Measurements from ENCODE around the gene MAP2K2. TPM values are rescaled to one million over a fixed set of nuclear protein-coding genes. Genes with fewer than 3 reads are reported as not detected.

Gene MAP2K2
- total RNA-seq, 1 experiment from 2014 or later: 151 TPM

DNA sequence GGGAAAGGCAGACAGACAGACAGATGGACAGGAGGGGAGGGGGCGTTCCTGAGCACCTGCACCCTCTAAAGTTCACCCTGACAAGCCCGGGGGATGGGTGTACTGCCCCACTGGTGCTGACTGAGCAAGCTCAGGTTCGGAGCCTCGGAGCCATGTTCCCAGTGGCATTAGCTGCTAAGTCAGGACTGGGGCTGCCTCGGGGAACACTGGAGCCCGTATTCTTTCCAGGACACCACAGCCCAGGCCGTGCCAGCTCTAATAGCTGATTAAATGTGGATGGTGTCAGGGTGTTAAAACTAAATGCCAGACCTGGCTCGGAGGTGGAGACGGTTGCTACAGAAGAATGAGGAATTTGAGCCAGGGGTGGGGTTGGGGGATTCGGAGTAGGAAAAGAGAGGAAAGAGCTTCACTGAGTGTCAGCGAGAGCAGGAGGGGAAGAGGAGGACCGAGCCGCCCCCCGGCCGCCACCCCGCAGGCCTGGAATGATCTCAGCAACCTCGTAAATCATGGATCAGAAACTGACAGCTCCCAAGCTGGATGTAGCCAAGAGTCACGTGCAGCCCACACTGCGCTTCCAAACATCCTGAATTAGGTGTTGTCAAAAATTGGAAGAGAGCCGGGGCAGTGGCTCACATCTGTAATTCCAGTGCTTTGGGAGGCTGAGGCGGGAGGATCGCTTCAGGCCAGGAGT is 10.4 kb downstream of the MAP2K2 start:
- DNase-seq (ENCODE audit: low read depth, low spot score) (no peak), ATAC-seq (no peak)
- Histone ChIP-seq H3K4me3 (ENCODE audit: low read depth in 2 of 2, low read length in 2 of 2) (no peak overlapping the region), H3K4me1 (ENCODE audit: control insufficient read depth, insufficient read depth, low read length) (no peaks in the 10 kb centered on the region), H3K9me3 (ENCODE audit: control insufficient read depth, insufficient read depth, low read depth, low read length) (no peaks in the 10 kb centered on the region), H3K27me3 (ENCODE audit: control insufficient read depth, insufficient read depth, low read length) (no peaks in the 10 kb centered on the region), H3K36me3 (ENCODE audit: control insufficient read depth, insufficient read depth, low read length) (no peaks in the 10 kb centered on the region), H3K27ac (ENCODE audit: low read length) (no peak overlapping the region)
- POLR2A ChIA-PET: no interaction called here
- in situ Hi-C loops (cut with HindIII; ENCODE audit: low pct_unique_long_range_greater_than_20kb, low sequenced_read_pairs): no loop called here
- intact Hi-C loops (cut with micrococcal nuclease; ENCODE audit: unreplicated experiment): no loop called here
- CTCF ChIA-PET: no interaction called here
- TF ChIP-seq TCF7L2 (IDR thresholded peaks at IDR 0.05; ENCODE audit: low read depth, low read length) (no peak), SIN3A (IDR thresholded peaks at IDR 0.05; ENCODE audit: borderline replicate concordance, insufficient read depth, low read depth, low read length) (no peak), POLR2AphosphoS5 (IDR thresholded peaks at IDR 0.05; ENCODE audit: low read depth, low read length) (no peak)
- TF ChIP-seq, protein P1, sequence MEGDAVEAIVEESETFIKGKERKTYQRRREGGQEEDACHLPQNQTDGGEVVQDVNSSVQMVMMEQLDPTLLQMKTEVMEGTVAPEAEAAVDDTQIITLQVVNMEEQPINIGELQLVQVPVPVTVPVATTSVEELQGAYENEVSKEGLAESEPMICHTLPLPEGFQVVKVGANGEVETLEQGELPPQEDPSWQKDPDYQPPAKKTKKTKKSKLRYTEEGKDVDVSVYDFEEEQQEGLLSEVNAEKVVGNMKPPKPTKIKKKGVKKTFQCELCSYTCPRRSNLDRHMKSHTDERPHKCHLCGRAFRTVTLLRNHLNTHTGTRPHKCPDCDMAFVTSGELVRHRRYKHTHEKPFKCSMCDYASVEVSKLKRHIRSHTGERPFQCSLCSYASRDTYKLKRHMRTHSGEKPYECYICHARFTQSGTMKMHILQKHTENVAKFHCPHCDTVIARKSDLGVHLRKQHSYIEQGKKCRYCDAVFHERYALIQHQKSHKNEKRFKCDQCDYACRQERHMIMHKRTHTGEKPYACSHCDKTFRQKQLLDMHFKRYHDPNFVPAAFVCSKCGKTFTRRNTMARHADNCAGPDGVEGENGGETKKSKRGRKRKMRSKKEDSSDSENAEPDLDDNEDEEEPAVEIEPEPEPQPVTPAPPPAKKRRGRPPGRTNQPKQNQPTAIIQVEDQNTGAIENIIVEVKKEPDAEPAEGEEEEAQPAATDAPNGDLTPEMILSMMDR (IDR thresholded peaks at IDR 0.05): no peak
- TF ChIP-seq, protein P2, sequence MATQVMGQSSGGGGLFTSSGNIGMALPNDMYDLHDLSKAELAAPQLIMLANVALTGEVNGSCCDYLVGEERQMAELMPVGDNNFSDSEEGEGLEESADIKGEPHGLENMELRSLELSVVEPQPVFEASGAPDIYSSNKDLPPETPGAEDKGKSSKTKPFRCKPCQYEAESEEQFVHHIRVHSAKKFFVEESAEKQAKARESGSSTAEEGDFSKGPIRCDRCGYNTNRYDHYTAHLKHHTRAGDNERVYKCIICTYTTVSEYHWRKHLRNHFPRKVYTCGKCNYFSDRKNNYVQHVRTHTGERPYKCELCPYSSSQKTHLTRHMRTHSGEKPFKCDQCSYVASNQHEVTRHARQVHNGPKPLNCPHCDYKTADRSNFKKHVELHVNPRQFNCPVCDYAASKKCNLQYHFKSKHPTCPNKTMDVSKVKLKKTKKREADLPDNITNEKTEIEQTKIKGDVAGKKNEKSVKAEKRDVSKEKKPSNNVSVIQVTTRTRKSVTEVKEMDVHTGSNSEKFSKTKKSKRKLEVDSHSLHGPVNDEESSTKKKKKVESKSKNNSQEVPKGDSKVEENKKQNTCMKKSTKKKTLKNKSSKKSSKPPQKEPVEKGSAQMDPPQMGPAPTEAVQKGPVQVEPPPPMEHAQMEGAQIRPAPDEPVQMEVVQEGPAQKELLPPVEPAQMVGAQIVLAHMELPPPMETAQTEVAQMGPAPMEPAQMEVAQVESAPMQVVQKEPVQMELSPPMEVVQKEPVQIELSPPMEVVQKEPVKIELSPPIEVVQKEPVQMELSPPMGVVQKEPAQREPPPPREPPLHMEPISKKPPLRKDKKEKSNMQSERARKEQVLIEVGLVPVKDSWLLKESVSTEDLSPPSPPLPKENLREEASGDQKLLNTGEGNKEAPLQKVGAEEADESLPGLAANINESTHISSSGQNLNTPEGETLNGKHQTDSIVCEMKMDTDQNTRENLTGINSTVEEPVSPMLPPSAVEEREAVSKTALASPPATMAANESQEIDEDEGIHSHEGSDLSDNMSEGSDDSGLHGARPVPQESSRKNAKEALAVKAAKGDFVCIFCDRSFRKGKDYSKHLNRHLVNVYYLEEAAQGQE (IDR thresholded peaks at IDR 0.05; ENCODE audit: insufficient read depth in 1 of 2, low read depth in 2 of 2, low read length in 1 of 2): no peak
- no TSS peak for BruUV-seq (replicated peaks)

DNA sequence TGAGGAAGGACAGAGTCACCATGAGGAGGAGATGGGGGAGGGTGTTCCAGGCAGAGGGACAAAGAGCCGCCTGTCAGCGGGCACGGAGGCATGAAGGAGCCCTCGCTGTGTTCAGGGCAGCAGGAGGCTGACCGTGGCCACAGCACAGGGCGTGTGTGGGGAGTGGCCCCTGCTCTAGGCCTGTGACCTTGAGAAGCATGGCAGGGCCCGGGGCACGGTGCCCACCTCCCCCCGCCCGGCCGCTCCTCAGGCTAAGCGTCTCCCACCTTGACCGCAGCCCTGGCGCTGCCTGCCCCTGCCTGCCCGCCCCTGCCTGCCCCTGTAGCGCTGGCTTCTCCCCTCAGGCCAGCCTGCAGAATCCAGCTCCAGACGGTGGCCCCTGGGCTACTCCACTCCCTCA is 11.6 kb downstream of the MAP2K2 start:
- Histone ChIP-seq H3K36me3 (ENCODE audit: control insufficient read depth, insufficient read depth, low read length) (no peaks in the 10 kb centered on the region), H3K9me3 (ENCODE audit: control insufficient read depth, insufficient read depth, low read depth, low read length) (no peaks in the 10 kb centered on the region), H3K27ac (ENCODE audit: low read length) (no peak overlapping the region), H3K27me3 (ENCODE audit: control insufficient read depth, insufficient read depth, low read length) (no peaks in the 10 kb centered on the region), H3K4me1 (ENCODE audit: control insufficient read depth, insufficient read depth, low read length) (no peaks in the 10 kb centered on the region), H3K4me3 (ENCODE audit: low read depth in 2 of 2, low read length in 2 of 2) (no peak overlapping the region)
- TF ChIP-seq, protein P1 (IDR thresholded peaks at IDR 0.05): no peak
- TF ChIP-seq SIN3A (IDR thresholded peaks at IDR 0.05; ENCODE audit: borderline replicate concordance, insufficient read depth, low read depth, low read length) (no peak), POLR2AphosphoS5 (IDR thresholded peaks at IDR 0.05; ENCODE audit: low read depth, low read length) (no peak), TCF7L2 (IDR thresholded peaks at IDR 0.05; ENCODE audit: low read depth, low read length) (no peak)
- TF ChIP-seq, protein P2 (IDR thresholded peaks at IDR 0.05; ENCODE audit: insufficient read depth in 1 of 2, low read depth in 2 of 2, low read length in 1 of 2): no peak
- BruUV-seq (replicated peaks): no TSS peak
- in situ Hi-C loops (cut with HindIII; ENCODE audit: low pct_unique_long_range_greater_than_20kb, low sequenced_read_pairs): no loop called here
- ChIA-PET POLR2A (interaction anchor here (0.5 kb wide), 1 partner anchor 193 kb away, joined by 12 read pairs; no protein-coding TSS in a partner anchor), CTCF (no interaction called here)
- ATAC-seq (no peak), DNase-seq (ENCODE audit: low read depth, low spot score) (no peak)
- intact Hi-C loops (cut with micrococcal nuclease; ENCODE audit: unreplicated experiment): no loop called here
